Amygdala (tissue), 56 donors: ENCODE measurements around the gene COL5A1.

Experiments
- DNase-seq, 56 donors: peaks; one replicate each; lab custom pipeline; 2025; lab: John Stamatoyannopoulos, UW

COL5A1 gene

DNA sequence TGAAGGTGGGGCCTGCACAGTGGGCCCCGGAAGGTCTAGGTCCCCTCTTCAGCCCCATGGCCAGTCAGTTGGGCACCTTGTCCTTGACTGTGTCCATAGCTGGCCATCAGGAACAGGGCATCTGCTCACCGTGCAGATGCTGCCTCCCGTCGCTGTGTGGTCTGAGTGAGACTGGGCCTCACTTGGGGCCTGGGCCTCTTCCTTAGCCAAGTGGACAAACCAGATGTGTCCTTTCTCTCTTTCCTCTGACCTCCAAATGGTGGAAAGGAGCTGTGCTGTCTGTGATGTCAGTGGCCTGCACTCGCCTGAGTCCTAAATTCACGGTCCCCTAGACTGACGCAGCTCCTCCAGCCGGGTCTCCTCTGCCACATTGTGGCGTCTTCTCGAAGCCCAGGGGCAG lies 114.5 kb downstream of the COL5A1 start:
- no peak for DNase-seq

DNA sequence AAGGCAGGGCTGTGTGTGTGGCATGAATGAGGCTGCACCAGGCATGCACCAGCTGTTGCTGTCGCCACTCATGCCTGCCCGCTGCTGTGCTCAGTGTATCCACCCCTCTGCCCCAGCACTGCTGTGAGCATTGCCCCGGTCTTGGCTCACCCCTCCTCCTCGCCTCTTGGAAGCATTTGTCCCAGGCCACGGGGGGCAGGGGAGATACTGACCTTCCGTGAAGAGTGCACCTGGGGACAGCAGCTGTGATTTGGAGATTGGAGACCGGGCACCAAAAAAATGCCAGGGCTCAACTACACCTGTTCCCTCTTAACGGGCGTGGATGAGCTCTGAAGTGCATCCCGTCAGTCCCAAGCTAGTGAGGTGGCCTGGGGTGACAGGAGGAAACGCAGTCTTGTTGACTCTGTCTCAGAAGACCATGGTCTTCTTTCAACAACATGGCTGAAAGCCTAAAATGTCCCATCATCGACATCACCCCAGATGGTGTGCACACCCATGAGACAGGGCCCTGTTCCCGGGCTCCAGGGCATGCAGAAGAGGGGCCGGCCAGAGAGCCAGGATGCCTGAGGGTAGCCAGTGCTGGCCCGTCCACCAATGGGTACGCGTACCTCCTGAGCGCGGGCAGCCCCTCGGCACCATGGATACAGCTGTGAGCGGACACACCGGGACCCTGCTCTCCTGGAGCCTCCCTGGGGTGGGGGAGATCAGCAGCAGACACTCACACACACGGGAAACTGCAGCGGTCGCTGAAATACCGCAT lies 115.8 kb downstream of the COL5A1 start:
- no peak for DNase-seq

DNA sequence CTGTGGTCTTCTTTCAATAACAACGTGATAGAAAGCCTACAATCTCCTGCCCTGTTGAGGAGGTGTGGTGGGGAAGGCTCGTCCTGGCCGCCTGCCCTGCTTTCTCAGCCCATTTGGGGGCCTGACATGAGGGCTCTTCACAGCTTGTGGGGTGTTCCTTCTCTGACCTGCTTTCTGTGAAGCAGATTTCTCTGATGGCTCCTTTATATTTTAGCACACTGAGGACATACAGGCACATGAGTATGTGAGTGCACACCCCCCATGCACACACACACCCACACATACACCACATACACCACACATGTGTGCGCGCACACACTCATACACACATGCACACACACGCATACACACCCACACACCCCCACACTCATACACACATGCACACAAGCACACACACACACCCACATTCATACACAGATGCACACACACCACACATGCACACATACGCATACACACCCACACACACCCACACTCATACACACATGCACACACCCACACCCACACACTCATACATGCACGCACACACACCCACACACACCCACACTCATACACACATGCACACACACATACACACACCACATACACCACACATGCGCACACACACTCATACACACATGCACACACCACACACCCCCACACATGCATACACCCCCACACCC lies 117.5 kb downstream of the COL5A1 start:
- peak in 1 of 56 donors; percentile 32 for DNase-seq

DNA sequence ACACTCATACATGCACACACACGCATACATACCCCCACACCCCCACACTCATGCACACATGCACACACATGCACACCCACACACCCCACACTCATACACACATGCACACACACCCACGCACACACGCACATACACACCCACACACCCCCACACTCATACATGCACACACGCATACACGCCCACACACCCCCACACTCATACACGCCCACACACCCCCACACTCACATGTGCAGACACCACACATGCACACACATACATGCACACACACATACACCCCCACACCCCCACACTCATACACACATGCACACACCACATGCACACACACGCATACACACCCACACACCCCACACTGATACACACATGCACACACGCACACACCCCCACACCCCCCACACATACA lies 118.3 kb downstream of the COL5A1 start:
- DNase-seq = peak in 2 of 56 donors; percentile 16 to 72

DNA sequence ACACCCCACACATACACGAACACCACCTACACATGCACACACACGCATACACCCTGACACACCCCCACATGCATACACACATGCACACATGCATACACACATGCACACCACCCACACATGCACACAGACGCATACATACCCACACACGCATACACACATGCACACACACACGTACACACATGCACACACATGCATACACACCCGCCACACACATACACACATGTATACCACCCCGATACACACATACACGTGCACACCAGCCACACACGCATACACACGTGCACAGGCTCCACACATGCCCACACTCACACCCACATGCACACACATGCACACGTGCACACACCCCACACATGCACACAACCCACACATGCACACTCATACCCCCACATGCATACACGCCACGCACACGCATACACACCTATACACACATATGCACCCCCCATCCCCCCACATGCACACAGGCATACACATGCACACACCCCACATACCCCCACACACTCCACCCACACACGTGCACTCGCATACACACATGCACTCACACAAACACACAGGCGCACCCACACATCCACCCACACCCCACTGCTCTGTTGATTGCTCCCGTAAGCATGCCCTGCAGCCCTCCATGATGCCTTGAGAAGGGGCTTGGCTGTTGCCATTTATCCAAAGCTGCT lies 119.3 kb downstream of the COL5A1 start:
- DNase-seq = peak in 1 of 56 donors; percentile 42

DNA sequence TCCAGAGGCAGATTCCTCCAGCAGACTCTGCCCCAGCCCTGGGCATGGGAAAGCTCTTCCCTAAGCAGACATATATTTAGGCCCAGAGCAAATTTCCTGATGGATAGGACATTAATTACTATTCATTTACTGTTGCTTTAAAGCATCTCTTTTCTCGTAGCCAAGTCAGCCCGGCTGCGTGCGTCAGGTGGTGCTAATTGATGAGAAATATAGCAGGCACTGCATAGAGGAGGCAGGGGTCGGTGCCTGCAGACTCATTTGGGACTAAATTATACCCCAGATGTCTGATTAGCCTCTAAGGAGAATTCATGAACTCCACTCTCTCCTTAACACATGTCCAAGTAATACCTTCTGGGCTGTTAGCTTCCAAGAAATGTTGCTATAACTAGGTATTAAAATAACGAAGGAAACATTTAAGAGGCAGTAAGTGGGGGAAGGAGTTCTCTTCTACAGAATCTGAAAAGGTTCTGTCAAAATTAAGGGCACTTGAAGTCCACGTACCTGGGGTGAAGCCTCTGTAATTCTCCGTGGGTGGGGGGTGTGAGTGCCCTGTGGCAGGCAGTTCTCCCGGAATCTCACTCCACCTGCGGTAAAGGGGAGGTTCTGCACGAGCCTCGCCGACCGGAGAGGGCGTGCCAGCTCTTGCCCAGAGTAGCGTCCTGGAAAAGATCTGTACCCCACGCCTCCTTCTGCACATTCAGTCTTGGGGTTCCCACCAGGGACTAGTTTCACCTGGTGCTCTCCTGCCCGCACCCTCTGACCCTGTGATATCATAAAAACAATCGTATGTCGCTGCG lies 123.1 kb downstream of the COL5A1 start:
- DNase-seq = no peak

DNA sequence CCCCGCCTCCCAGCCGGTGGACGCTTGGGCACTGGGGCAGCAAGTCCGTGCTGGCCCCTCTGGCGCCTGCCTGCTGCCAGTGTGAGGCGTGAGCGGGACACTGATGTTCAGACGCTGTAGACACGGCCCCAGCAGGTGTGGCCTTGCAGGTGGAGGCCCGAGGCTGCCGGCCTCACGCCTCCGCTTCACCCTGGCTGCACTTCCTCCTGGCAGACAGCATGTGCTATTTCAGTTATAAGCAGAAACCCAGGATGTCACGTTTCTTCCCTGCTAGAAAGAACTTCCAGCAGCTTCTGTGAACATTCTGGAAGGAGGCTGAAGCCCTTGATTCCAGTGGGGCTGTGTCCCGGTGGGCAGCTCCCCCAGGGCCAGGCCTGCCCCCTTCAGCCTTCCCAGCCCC lies 124.2 kb downstream of the COL5A1 start:
- no peak for DNase-seq

DNA sequence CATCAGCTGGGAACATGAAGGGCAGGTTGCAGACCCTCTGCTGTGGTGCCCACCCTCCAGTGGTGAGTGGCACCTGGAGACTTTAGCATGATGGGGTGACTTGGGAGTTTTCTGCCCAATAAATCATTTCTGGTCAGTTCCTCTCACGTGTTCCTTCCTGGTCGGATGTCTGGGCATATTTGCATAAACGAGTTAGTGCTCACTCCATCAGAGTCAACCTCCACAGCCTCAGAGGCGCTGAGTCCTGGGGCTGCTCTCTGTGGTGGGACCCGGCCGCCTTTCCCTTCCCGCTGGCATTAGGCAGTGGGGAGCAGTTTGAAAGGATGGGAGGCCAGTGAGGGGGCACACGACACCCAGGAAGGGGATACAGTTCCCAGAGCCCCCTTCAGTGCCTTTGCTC lies 125.0 kb downstream of the COL5A1 start:
- DNase-seq = no peak

DNA sequence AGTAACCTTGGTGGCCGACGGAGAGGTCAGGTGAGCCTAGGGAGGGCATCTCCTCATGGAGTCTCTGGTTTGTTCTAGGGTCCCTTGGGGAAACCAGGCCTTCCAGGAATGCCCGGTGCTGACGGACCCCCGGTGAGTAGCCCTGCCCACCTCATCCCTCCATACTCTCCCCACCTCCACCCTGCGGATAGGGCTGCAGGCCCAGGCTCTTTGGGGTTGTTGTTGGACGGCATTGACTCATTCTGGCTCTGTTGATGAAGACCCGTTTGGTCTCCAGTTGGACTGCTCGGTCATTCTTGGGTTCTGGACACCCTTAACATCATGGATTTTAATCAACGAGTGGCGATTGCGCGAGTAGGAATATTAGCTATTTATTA lies 126.7 kb downstream of the COL5A1 start:
- DNase-seq = no peak

DNA sequence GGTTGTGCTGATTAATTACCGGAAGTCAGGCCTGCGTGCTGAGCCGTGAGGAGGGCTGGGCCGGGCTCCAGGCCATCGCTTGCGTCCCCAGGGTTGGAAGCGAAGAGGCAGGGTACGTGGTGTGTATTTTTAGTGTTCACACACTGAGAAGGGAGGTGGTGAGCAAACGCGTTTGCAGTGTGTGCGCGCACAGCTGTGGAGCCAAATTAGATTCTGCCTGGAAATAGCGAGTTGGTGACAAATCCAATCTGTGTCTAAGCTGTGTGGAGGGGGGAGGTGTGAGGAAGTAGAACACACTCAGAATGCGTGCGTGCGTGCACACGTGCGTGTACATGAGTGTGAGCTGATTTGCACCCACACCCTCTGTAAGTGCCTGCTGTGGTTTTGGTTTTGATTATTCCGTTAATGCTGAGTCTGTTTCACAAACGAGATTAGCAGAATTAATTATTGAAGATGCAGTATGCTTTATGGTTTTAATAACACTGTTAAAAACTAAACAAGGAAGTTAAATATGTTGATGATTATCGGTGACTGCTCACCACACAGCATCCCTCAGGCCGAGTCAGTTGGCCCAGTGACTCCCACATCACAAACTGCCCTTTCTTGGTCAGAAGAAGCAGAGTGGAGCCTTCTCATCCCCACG lies 127.2 kb downstream of the COL5A1 start:
- DNase-seq = peak in 24 of 56 donors; percentile 7 to 78 (median 24)

DNA sequence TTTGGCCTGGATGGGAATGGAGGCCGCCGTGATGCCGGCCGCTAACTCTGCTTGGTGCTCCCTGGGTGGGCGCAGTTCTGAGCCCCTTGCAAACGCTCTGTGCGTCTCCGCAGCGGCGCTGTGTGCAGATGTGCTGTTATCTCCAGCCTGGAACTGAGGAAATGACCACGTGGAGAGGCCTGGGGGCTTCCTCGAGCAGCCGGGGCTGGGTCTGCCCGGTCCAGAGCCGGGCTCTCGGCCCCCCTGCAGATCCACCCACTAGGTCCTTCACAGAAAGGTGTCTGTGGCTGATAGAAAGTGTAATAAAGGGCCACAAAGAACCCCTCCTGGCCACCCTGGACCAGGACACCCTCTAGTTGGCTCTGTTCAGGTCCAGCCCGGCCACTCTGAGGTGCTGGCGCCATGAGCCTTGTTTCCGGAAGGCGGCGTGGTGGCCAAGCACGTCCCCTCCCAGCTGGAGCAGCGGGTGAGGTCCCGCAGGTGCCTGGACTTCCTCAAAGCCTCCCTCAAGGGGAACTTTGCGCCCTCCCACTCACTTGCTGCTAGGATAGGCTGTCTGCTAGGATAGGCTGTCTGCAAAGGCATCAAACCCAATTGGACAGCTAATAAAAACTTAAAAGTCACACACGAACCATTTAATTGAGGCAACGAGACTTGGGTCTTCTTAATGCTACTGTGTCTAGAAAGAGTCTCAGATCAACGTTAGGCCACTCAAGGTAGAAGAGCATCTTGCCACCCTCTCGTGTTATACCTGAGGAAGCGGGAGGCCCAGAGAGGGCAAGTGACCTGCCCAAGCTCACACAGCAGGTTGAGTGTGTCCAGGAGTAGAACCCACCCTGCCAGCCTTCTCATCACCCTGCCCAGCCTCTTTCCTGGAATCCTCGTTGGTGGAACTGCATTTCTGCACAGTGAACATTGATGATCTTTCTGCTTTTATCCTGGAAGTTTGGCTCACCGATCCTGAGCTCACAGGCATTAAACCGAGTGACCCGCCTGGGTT lies 129.7 kb downstream of the COL5A1 start:
- no peak for DNase-seq

DNA sequence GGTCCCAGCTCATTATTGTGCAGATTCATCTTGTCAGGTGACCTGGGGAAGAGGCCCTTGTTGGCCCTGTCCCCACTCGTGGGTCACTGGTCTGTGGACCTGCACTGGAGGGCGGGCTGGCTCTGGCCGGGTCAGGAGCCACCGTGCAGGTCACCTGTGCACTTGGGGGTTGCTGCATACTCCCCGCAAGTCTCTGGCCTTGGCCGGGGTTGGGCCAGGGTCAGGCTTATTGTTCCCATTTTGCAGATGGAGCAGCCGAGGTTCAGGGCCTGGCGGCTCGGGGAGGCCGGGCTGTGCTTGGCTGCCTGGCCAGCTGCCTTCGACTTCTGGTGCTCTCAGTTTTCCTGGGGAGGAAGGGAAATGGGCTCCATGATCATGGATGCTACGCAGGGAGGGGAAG lies 130.7 kb downstream of the COL5A1 start:
- no peak for DNase-seq

DNA sequence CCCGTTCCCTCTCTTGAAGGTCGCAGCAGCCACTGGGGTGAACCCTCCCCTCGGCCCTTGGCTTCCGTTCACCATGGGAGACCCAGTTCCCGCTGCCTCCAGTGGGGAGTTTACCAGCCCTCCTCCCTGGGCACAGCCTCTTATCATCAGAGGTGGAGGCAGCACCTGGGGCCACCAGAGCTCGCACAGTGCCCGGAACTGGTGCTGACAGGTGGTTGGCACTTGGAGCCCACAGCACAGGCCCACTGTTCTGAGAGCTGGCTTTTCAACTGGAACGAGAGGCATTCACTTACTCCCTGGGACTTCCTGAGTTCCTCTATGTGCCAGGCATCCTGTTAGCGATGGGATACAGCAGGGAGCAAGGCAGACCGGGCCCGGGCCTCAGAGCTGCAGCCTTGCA lies 132.2 kb downstream of the COL5A1 start:
- DNase-seq = no peak

DNA sequence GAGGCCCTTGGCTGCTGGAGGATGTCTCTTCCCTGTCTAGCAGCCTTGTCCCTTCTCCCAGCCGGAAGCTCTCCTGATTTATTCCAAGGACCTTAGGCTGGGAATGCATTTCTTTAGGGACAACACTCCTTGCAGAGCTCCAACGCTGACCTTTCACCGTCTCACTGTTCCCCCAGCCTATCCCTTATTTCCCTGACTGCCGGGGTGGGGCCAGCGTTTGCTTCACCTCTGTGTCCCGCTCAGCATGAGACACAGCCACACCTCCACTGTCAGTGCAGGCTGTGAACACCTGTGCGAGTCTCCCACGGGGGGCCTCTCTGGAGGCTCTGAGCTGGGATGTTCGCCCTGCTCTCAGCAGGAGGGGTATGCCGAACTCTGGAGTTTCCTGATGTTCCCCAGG lies 132.8 kb downstream of the COL5A1 start:
- DNase-seq = no peak

DNA sequence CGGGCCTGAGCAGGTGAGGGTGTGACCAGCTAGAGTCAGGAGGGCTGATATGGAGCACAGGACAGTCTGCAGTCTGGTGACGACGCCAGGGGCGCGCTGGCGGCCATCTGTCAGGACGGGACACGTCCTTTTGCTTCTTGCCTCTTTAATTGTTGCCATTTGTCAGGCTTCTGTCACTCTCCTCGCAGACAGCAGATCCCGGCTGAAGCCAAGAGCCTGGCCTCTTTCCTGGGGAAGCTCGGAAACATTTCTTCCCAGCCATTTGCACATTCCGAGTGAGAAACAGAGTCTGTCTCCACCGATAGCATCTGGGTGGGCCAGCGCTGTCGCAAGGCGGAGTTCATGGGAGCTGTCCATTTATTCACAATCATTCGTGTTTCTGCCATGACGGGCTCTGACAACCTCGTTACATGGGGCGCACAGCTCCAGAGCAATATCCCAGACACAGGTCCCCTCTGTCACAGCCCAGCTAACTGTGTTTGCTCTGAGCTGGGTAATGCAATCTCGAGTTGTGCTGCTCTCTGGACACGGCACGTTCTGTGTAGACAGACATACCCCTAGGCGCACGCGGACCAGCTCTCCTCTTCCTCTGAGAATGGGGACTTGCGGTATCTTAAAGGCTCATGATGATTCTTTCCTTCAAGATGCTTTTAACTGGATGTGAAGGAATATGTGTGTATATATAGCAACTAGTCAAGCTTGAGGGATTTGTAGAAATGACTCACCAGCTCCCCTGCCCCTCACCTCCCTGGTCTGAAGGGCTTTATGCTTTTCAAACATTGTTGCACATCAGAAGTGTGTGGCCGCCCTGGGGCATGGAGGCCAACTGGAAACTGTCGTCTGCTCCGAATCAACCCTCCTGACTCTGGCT lies 133.7 kb downstream of the COL5A1 start:
- no peak for DNase-seq

DNA sequence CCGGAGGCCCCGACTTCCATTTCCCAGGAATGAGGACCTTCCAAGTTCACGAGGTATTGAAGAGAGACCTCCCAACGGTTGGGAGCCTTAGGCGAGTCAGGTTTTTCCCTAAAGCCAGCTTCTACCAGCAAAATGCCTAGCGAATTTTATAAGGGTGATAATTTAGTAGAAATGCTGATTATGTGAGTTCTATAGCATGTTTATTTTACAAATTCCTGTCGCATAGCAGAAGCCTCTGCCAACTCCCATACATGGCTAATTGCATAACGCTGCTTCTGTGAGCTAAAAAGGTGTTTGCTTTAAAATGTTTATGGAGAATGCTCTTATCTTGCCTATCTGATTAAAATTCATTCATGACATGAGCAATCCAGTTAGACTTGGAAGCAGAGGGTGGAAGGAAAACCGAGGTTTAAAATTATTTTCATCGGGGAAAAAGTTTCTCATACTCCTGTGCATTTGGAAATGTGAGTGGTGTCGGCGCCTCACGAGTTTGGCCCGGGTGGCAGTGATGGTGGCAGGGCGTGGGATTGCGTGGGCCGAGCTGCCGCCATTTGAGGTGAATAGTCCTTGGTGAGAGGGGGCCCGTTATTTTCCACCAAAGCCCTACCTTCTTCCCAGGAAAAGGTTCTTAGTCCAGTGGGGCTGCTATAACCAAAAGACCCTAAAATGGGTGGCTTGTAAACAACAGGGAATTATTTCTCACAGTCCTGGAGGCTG lies 134.6 kb downstream of the COL5A1 start:
- DNase-seq = no peak

DNA sequence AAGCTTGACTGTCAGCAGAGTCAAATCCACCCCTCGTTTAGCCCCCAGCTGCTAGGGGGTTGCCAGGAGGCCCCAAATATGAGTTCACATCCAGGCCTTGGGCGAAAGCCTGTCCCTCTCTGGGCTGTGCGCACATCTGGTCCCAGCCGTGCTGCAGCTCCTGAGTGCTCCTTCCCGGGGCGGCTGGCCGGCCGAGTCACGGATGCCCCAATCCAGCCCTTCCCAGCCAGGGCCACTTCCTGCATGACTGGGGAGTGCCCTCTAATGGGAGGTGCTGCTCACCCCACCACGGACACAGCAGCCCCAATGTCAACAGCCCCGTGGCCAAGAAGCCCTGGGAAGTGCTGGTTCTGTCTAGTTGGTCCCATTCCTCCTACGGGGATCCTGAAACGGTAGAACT lies 135.6 kb downstream of the COL5A1 start:
- DNase-seq = no peak

DNA sequence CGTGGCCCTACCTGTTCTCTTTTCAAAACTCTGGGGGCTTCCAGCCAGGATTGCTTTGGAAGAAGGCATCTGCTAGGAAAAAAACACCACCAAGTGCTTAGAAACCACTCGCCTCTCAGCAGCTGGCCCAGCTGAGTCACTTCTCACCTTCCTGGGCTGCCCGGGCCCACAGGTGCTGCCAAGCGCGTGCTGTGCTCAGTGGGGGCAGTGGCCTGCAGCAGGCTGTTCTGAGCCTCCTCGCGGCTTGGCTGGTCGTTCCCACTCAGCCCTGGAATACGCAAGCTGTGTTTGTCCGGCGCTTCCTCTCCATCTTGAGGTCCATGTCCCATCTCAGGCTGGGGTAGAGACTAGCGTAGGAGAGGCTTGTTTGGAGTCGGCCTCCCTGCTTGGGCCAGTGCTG lies 136.6 kb downstream of the COL5A1 start:
- no peak for DNase-seq
